Measurements from ENCODE around the gene CNOT9. TPM values are rescaled to one million over a fixed set of nuclear protein-coding genes. Genes with fewer than 3 reads are reported as not detected.

Gene CNOT9
- total RNA-seq, 2 donors from 2014 or later: 20.3 to 26.2 TPM

- H3K27me3 ChIP-seq: no peaks in the 10 kb centered on the region
- peaks cover 0 to 28% of the 10 kb centered on the region in 2 donors for H3K4me1 ChIP-seq
- no peak overlapping the region for H3K4me3 ChIP-seq
- no peaks in the 10 kb centered on the region for H3K9me3 ChIP-seq
- H3K27ac ChIP-seq: peak overlapping the region; percentile 57 to 76
- no peak for TF ChIP-seq CTCF (IDR thresholded peaks at IDR 0.05)
- DNase-seq (ENCODE audit: low spot score): no peak
- peaks cover 23% of the 10 kb centered on the region for H3K36me3 ChIP-seq
Measured at GRCh38 chr2:218578272-218578877, 9.7 kb downstream of the CNOT9 start.

- no peaks in the 10 kb centered on the region for H3K9me3 ChIP-seq
- H3K4me3 ChIP-seq: no peak overlapping the region
- no peaks in the 10 kb centered on the region for H3K27me3 ChIP-seq
- H3K36me3 ChIP-seq: peaks cover 59% of the 10 kb centered on the region
- DNase-seq (ENCODE audit: low spot score): no peak
- peaks cover 0 to 14% of the 10 kb centered on the region in 2 donors for H3K4me1 ChIP-seq
- no peak for TF ChIP-seq CTCF (IDR thresholded peaks at IDR 0.05)
- H3K27ac ChIP-seq: no peak overlapping the region
Measured at GRCh38 chr2:218582076-218582475, 13.4 kb downstream of the CNOT9 start.

DNA sequence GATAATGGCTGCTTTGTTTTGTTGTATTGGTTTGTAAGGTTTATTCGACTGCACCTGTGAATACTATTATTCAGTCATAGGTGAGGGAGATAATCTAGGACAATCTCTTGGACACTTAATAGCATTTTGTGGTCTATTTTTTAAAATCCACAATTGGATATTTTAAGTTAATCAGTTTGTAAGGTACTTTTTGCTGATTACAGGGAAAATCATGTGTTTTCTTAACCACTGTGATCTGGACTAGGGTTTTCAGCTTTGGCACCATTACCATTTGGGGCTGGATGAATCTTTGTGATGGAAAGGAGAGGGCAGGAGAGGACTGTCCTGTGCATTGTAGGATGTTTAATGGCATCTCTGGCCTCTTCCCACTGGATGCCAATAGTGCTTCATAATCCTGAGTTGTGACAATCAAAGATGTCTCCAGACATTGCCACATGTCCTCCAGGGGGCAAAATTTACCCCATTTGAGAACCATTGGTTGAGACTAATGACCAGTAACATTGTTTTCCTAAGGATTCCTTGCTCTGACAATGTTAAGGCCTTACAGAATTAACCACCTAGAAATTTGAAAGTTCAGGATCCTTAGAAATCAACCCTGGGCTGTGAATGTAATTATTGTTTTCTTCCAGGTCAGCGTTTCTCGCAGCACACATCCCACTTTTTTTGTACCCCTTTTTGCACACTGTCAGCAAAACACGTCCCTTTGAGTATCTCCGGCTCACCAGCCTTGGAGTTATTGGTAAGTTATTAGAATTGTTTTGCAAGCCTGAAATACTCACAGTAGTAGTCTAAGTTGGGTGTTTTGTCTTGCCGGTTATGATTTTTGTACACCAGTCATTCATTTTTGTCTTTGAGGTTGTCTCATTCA is 15.6 kb downstream of the CNOT9 start:
- no peak overlapping the region for H3K4me3 ChIP-seq
- no peaks in the 10 kb centered on the region for H3K27me3 ChIP-seq
- no peak overlapping the region for H3K27ac ChIP-seq
- no peaks in the 10 kb centered on the region for H3K4me1 ChIP-seq
- DNase-seq (ENCODE audit: low spot score): no peak
- TF ChIP-seq CTCF (IDR thresholded peaks at IDR 0.05): no peak
- peaks cover 78% of the 10 kb centered on the region for H3K36me3 ChIP-seq
- no peaks in the 10 kb centered on the region for H3K9me3 ChIP-seq

GRCh38 chr2:218585541-218585940 is 16.9 kb downstream of the CNOT9 start:
- H3K4me3 ChIP-seq: no peak overlapping the region

DNA sequence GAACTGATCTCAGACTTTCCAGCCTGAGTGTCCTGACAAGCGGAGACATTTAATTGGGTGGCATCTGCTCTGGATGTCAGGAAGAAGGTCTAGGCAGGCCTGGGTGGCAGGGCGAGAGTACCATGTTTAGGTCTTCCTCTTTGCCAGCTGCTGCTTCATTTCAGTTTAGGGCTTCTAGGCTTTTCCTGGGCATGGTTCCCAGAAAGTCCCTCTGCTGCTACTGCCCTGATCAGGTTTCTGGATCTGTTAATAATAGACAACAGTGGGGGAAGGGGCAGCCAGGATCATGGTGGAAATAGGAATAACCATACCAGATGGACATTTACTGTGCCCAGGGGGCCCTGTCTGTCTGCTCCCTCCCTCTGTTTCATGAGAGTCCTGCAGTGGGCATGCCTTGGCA is 36.8 kb downstream of the CNOT9 start:
- Histone ChIP-seq H3K4me3 (no peak overlapping the region), H3K9me3 (no peaks in the 10 kb centered on the region), H3K27me3 (no peaks in the 10 kb centered on the region), H3K27ac (no peak overlapping the region), H3K36me3 (no peaks in the 10 kb centered on the region), H3K4me1 (peaks cover 0 to 17% of the 10 kb centered on the region in 2 donors)
- no peak for DNase-seq (ENCODE audit: low spot score)
- TF ChIP-seq CTCF (IDR thresholded peaks at IDR 0.05): no peak

More at GRCh38 chr2:218585541-218585940, 16.9 kb downstream of the CNOT9 start:
- peaks cover 91% of the 10 kb centered on the region for H3K36me3 ChIP-seq
- H3K9me3 ChIP-seq: no peaks in the 10 kb centered on the region
- DNase-seq (ENCODE audit: low spot score): no peak
- TF ChIP-seq CTCF (IDR thresholded peaks at IDR 0.05): no peak
- no peaks in the 10 kb centered on the region for H3K4me1 ChIP-seq
- H3K27me3 ChIP-seq: no peaks in the 10 kb centered on the region
- H3K27ac ChIP-seq: no peak overlapping the region
